Stimulated activated CD8-positive, alpha-beta memory T cell treated with anti-CD3 and anti-CD28 coated beads, Interleukin-4, amount 100 ng/mL, for 24 hours (primary cell): ENCODE results near the gene PLEKHF1.

Source experiments
- DNase-seq: peaks from one replicate; pipeline ENCODE4 v3.0.0-alpha.2; 2020; ENCODE audit warnings: low read depth

The PLEKHF1 gene

GRCh38 chr19:29635963-29636362 is 29.3 kb upstream of the PLEKHF1 start:
- DNase-seq = no peak

DNA sequence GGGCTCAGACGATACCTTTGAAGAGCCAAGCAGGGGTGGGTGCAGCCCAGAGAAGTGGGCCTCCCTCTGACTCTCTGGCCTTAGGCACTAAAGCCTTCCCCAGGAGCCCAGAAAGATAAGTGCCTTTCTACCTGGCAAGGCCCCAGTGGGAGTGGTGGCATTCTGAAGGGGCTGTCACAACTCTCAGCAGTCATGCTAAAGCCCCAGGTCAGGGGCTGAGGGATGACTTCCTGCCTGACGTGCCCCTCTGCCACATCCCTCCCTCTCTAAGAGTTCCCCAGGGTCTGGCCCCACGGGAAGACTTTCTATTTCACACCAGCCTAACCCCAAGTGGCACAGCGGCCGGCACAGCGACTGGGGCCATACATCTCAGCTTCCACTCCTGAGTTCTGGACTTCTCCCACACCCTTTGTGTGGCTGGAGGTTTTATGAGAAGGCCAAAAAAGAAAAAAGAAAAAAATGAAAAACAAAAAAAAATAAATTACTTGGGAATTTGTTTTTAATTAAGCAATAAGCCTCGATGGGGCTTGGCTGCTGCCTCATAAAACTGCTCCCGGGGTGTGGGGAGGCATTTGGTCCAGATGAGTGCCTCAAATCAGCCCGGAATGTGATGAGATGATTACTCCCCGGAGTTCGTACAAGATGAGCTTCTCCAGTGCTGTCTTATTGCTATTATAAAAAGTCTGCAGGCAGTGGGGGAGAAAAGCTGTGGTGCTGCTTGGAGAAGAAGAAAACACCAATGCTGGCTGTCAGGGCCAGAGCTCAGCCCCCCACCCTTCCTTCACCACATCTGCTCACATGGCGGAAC is 28.5 kb upstream of the PLEKHF1 start:
- no peak for DNase-seq

- no peak for DNase-seq
These were observed 26.2 kb upstream of the PLEKHF1 start for GRCh38 chr19:29639086-29639485.

GRCh38 chr19:29640231-29640630 is 25.0 kb upstream of the PLEKHF1 start:
- no peak for DNase-seq

DNA sequence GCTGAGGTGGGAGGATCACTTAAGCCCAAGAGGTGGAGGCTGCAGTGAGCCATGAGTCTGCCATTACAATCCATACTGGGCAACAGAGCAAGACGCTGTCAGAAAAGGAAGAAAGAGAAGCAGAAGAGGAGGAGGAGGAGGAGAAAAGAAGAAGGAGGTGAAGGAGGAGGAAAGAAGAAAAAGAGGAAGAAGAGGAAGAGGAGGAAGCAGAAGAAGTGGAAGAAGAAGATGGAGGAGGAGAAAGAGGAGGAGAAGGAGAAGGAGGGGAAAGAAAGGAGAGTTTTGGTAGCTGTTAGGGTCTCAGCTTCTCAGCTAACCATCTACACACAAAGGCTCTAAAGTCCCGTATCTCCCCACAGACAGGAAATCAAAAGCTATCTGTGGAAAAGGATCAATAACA is 23.7 kb upstream of the PLEKHF1 start:
- no peak for DNase-seq

DNA sequence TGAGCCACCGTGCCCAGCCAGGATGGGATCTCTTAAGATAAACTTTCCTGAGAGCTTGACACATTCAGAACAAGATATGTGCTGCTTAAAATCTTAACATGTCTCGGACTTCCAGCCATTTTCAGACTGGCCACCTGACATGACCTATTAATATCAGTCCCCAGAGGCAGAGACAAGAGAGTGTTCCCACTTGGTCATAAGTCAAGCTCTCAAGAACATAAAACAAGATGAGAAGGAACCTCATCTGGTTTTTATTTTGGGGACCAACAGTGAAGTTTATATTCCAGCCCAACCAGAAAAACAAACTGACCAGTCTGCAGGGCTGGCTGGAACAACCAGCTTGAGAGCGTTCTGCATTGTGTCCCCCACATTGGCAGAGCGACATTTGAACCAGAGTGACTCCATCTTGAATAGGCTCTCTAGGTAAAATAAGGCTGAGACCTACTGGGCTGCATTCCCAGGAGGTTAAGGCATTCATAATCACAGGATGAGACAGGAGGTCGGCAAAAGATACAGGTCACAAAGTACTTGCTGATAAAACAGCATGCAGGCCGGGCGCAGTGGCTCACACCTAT is 21.8 kb upstream of the PLEKHF1 start:
- DNase-seq = no peak

DNA sequence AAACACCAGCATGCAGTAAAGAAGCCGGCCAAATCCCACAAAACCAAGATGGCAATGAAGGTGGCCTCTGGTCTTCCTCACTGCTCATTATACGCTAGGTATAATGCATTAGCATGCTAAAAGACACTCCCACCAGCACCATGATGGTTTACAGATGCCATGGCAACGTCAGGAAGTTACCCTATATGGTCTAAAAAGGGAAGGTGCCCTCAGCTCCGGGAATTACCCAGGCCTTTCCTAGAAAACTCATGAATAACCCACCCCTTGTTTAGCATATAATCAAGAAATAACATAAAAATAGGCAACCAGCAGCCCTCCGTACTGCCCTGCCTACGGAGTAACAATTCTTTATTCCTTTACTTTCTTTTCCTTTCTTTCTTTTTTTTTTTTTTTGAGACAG is 21.1 kb upstream of the PLEKHF1 start:
- no peak for DNase-seq

- DNase-seq = no peak
These were observed 19.8 kb upstream of the PLEKHF1 start for GRCh38 chr19:29645491-29645867.

- DNase-seq = no peak
These were observed 19.4 kb upstream of the PLEKHF1 start for GRCh38 chr19:29645911-29646310.

DNA sequence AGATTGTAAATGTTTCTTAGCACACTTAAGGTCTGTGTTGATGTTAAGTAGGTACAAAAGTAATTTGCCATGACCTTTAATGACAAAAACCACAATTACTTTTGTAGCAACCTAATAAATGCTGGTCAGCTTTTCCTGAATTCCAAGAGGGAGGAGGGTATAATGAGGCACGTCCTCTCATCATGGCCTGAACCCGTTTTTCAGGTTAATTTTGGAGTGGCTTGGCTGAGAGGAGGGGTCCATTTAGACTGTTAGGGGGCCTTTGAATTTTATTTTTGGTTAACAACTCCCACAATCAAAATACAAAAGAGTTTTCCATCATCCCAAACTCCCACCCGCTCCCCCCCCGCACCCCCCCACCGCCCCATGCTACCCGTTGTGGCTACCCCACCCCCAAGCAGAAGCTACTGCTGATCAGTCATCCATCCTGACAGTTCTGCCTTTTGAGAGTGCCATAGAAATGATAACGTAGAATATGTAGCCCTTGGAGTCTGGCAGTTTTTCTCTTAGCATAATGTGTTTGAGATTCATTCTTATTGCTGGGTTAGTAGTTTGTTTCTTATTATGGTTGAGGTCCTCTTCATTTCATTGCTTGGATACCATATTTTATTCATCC is 14.4 kb upstream of the PLEKHF1 start:
- DNase-seq = no peak

DNA sequence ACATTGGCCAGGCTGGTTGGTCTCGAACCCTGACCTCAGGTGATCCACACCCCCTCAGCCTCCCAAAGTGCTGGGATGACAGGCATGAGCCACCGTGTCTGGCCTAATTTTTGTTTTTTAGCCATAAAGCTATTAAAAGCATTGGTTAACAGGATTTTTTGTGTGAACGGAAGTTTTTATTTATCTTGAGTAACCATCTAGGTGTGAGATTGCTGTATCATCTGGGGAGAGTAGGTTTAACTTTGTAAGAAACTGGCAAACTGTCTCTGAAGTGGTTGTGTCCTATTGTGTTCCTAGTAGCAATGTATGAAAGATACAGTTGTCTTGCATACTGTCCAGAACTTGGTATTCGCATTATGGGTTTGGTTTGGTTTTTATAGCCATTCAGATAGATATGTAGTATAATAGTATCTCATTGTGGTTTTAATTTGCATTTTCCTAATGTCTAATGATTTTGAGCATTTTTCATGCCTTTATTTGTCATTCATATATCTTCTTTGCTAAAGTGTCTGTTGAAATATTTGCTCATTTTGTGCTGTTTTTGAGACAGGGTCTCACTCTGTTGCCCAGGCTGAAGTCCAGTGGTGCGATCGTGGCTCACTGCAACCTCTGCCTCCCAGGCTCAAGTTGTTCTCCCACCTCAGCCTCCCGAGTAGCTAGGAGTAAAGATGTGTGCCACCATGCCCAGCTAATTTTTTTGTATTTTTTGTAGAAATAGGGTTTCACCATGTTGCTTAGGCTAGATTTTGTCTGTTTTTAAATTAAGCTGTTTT is 13.5 kb upstream of the PLEKHF1 start:
- no peak for DNase-seq

DNA sequence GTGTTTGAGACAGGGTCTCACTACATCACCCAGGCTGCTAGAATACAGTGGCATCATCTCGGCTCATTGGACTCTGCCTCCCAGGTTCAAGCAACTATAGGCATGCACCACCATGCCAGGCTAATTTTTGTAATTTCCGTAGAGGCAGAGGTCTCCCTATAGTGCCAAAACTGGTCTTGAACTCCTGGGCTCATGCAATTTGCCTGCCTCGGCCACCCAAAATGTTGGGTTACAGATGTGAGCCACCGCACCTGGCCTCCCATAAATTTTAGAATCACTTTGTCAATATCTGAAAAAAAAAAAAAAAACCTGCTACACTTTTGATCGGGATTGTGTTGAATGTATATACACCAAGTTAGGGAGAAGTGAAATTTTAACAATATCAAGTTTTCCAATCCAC is 11.9 kb upstream of the PLEKHF1 start:
- DNase-seq = no peak

DNA sequence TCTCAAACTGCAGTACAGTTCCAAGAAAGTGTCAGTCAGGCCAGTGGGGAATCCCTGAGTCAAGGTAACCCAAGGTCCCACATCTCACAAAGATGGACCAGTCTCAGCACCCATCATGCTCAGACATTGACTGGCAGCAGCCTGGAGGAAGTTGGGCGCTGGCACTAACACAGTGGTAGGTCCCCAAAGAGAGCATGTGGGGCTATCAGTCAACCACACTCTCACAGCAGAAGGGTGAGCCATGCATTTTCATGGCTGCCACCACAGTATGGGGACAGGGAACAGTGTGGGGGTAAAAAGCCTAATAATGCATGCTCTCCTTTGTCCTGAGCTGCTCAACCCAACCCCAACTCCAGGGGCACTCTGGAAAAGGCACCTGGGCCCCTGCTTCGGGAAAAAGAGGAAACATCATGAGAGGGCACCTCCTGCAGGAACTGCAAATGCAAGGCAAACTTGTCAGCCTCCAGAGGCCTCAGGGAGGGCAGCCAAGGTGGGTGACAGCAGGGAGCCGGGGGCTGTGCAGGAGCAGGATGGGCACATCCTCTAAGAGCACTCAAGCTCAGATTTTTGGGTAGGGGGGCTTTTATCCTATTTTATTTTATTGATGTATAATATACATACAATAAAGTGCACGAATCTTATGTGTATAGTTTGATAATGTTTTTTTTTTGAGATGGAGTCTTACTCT is 9.5 kb upstream of the PLEKHF1 start:
- DNase-seq = no peak

DNA sequence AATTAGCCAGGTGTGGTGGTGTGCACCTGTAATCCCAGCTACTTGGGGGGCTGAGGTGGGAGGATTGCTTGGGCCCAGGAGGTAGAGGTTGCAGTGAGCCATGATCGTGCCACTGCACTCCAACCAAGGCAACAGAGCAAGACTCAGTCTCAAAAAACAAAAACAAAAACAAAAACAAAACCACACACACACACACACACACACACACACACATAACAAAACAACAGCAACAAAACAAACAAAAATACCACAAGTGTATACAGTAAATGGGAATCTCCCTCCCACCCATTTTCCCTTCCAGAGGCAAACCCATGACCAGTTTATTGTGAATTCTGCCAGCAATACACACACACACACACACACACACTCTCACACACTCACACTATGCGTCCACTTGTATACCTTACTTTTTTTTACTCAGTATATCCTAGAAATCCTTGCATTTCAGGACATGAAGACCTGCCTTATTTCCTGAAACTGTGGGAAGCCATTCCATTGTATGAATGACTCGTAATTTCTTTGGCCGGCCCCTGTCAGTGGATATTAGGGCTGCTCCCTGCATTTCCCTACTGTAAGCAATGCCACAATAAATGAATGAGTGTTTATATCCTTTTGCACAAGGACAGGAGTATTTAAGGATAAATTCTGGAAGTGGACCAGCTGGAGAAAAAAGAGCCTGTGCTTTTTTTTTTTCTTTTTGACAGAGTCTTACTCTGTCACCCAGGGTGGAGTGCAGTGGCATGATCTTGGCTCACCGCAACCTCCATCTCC is 6.9 kb upstream of the PLEKHF1 start:
- DNase-seq = no peak

DNA sequence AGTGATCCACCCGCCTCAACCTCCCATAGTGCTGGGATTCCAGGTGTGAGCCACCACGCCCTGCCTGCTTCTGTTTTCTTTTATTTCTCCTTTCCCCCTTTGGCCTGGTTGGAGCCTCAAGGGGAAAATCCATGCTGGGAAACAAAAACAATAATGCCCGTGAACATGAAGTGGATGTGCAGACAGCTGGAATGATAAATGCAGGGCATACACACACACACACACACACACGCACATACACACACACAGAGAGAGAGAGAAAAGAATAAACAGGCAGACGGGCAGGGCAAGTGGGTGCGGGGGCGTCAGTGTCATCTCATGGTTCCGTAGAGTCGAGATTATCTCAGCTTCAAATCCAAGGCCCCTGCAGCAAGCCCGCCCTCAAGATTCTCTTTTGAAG is 4.4 kb upstream of the PLEKHF1 start:
- DNase-seq = peak; percentile 48

GRCh38 chr19:29662278-29662603 is 3.0 kb upstream of the PLEKHF1 start:
- DNase-seq = no peak

GRCh38 chr19:29662604-29663404 is 2.5 kb upstream of the PLEKHF1 start:
- no peak for DNase-seq

- no peak for DNase-seq
These were observed 1.2 kb upstream of the PLEKHF1 start for GRCh38 chr19:29663861-29664752.

DNA sequence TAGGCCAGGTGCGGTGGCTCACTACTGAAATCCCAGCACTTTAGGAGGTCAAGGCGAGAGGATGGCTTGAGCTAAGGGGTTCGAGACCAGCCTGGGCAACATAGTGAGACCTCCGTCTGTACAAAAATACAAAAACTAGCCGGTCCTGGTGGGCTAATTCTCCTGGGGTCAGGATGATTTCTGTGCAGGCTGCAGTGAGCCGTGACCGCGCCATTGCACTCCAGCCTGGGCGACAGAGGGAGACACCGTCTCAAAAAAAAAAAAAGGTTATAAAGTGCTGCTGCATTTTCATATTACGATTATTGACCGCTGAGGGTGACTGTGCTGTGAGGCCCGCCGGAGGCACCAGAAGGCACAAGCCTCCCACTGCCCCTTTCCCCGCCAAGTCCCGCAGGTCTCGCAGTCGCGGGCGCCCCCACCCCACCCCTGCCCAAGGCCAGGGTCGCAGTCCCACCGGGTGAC is 477 bp upstream of the PLEKHF1 start:
- DNase-seq = no peak
